OCI-LY7 (cell line): ENCODE data around the gene WTAP. TPM values are rescaled to one million over a fixed set of nuclear protein-coding genes. Genes with fewer than 3 reads are reported as not detected.

Experiments used
- BruUV-seq: library from RNA; stranded (reverse); fragments of 400-500 nt; replicated peaks from 2 replicates; lab custom pipeline; 2021; lab: Mats Ljungman, UMichigan
- CTCF ChIA-PET: fragments of 300-600 bp; sonication (Branson Sonifier 250); formaldehyde crosslinking; loops from one replicate; lab custom pipeline; 2022; ENCODE audit warnings: antibody characterized with exemption; ENCODE audit not compliant: unreplicated experiment; lab: Charles Lee
- POLR2A ChIA-PET: fragments of 300-600 bp; sonication (Branson Sonifier 250); formaldehyde crosslinking; loops from one replicate; lab custom pipeline; 2022; ENCODE audit warnings: antibody characterized with exemption; lab: Charles Lee
- DNase-seq: peaks from one replicate; pipeline ENCODE4 v3.0.0-alpha.2; 2015; ENCODE audit warnings: low spot score
- H2AFZ ChIP-seq: fragments of 200-600 bp; sonication (generic), shearing (Covaris generic); 2 replicates; pipeline ENCODE4 v1.6.1; 2014; ENCODE audit warnings: mild to moderate bottlenecking, antibody characterized with exemption, low read length, moderate library complexity
- H3K27ac ChIP-seq: fragments of 200-600 bp; sonication (generic); 2 replicates; pipeline ENCODE4 v1.5.1; 2014; ENCODE audit warnings: mixed run types, low read depth, mild to moderate bottlenecking, moderate library complexity, low read length, inconsistent platforms; ENCODE audit not compliant: poor library complexity, severe bottlenecking
- H3K36me3 ChIP-seq: fragments of 200-600 bp; sonication (generic); 2 replicates; pipeline ENCODE4 v1.6.1; 2014; ENCODE audit warnings: mild to moderate bottlenecking, antibody characterized with exemption, low read length, moderate library complexity, mixed read lengths; ENCODE audit not compliant: insufficient read depth
- H3K4me1 ChIP-seq: fragments of 200-600 bp; sonication (generic); 2 replicates; pipeline ENCODE4 v1.5.1; 2014; ENCODE audit warnings: mild to moderate bottlenecking, low read length; ENCODE audit not compliant: insufficient read depth, poor library complexity, severe bottlenecking
- H3K4me2 ChIP-seq: fragments of 200-600 bp; sonication (generic); 2 replicates; pipeline ENCODE4 v1.6.1; 2014; ENCODE audit warnings: mild to moderate bottlenecking, low read length
- H3K4me3 ChIP-seq: fragments of 200-600 bp; sonication (generic); 2 replicates; pipeline ENCODE4 v1.5.1; 2014; ENCODE audit warnings: mild to moderate bottlenecking, low read depth, low read length; ENCODE audit not compliant: poor library complexity, severe bottlenecking
- H3K79me2 ChIP-seq: fragments of 200-600 bp; sonication (generic); 2 replicates; pipeline ENCODE4 v1.6.1; 2016; ENCODE audit warnings: low read depth, mild to moderate bottlenecking, low read length, moderate library complexity, mixed read lengths; ENCODE audit not compliant: insufficient read depth
- H3K9me2 ChIP-seq: fragments of 200-600 bp; sonication (generic); 2 replicates; pipeline ENCODE4 v1.6.1; 2016; ENCODE audit warnings: mild to moderate bottlenecking, low read length, mixed read lengths; ENCODE audit not compliant: insufficient read depth
- H3K9me3 ChIP-seq: fragments of 200-600 bp; sonication (generic); 2 replicates; pipeline ENCODE4 v1.6.1; 2014; ENCODE audit warnings: mild to moderate bottlenecking, mixed run types, low read length, mixed read lengths
- H4K20me1 ChIP-seq: fragments of 200-600 bp; sonication (generic); 2 replicates; pipeline ENCODE4 v1.6.1; 2014; ENCODE audit warnings: mild to moderate bottlenecking, antibody characterized with exemption, low read length, moderate library complexity, mixed read lengths; ENCODE audit not compliant: insufficient read depth
- CTCF ChIP-seq: fragments of 200-600 bp; sonication (generic); conservative IDR thresholded peaks from 2 replicates; pipeline ENCODE4 v1.5.1; 2014; ENCODE audit warnings: mild to moderate bottlenecking, antibody characterized with exemption, low read length, moderate library complexity, mixed read lengths
- EZH2phosphoT487 ChIP-seq: fragments of 200-600 bp; sonication (generic); IDR thresholded peaks from 2 replicates; pipeline ENCODE4 v1.6.1; 2018; ENCODE audit warnings: low read depth, borderline replicate concordance, mild to moderate bottlenecking, mixed run types, antibody characterized with exemption, low read length, moderate library complexity, mixed read lengths
- intact Hi-C: fragments of 100-400 bp; cut with micrococcal nuclease; formaldehyde crosslinking; loops from one replicate; pipeline ENCODE4 v1.10.0; 2022; ENCODE audit not compliant: unreplicated experiment
- total RNA-seq, 2 experiments: library from RNA; depleted of rRNA in 1 of 2; stranded (reverse); fragments of >200 nt in 1 of 2; shearing (Covaris generic) in 1 of 2; gene quantifications; 2 replicates each; pipeline ENCODE4 v1.2.3, GENCODE V29; 2014 to 2022

The WTAP gene
- total RNA-seq, 2 experiments from 2014 or later = 99.3 to 115 TPM

GRCh38 chr6:159678574-159678973 is 48.7 kb upstream of the WTAP start:
- Histone ChIP-seq H2AFZ (no peak overlapping the region), H3K4me2 (no peak overlapping the region), H3K4me1 (no peaks in the 10 kb centered on the region), H3K9me3 (no peaks in the 10 kb centered on the region), H3K9me2 (no peaks in the 10 kb centered on the region), H3K4me3 (no peak overlapping the region), H4K20me1 (no peaks in the 10 kb centered on the region), H3K36me3 (peaks cover 56% of the 10 kb centered on the region), H3K79me2 (no peaks in the 10 kb centered on the region), H3K27ac (no peak overlapping the region)
- no peak for DNase-seq
- intact Hi-C loops = no loop called here
- TF ChIP-seq CTCF = no peak
- no peak for TF ChIP-seq EZH2phosphoT487
- CTCF ChIA-PET = no interaction called here
- BruUV-seq = no TSS peak
- POLR2A ChIA-PET = interaction anchor here (1.5 kb wide), 1 partner anchor 13 kb away, joined by 7 read pairs; no protein-coding TSS in a partner anchor

- H3K79me2 ChIP-seq = no peaks in the 10 kb centered on the region
- H3K4me2 ChIP-seq = no peak overlapping the region
- peaks cover 64% of the 10 kb centered on the region for H3K36me3 ChIP-seq
- ChIA-PET CTCF (no interaction called here), POLR2A (interaction anchor here (0.7 to 1.5 kb wide), 4 partner anchors 10 to 268 kb away, joined by 3 to 7 read pairs (median 4); no protein-coding TSS in a partner anchor)
- no peak overlapping the region for H3K27ac ChIP-seq
- no peaks in the 10 kb centered on the region for H3K9me3 ChIP-seq
- H4K20me1 ChIP-seq = no peaks in the 10 kb centered on the region
- no peak for DNase-seq
- BruUV-seq = no TSS peak
- H3K4me3 ChIP-seq = no peak overlapping the region
- intact Hi-C loops = no loop called here
- TF ChIP-seq CTCF = no peak
- TF ChIP-seq EZH2phosphoT487 = no peak
- no peaks in the 10 kb centered on the region for H3K9me2 ChIP-seq
- no peak overlapping the region for H2AFZ ChIP-seq
- no peaks in the 10 kb centered on the region for H3K4me1 ChIP-seq
These were observed 47.9 kb upstream of the WTAP start for GRCh38 chr6:159679091-159680077.

GRCh38 chr6:159680104-159680503 is 47.2 kb upstream of the WTAP start:
- H3K36me3 ChIP-seq = peaks cover 69% of the 10 kb centered on the region
- no peaks in the 10 kb centered on the region for H3K4me1 ChIP-seq
- no peak for TF ChIP-seq CTCF
- H3K27ac ChIP-seq = no peak overlapping the region
- no TSS peak for BruUV-seq
- H3K4me3 ChIP-seq = no peak overlapping the region
- H3K9me2 ChIP-seq = no peaks in the 10 kb centered on the region
- H3K4me2 ChIP-seq = no peak overlapping the region
- POLR2A ChIA-PET = interaction anchor here (0.7 to 1.2 kb wide), 4 partner anchors 9 to 267 kb away, joined by 3 to 4 read pairs (median 4); partner anchors contain the start of gene TCP1
- H3K79me2 ChIP-seq = no peaks in the 10 kb centered on the region
- no peaks in the 10 kb centered on the region for H4K20me1 ChIP-seq
- CTCF ChIA-PET = no interaction called here
- no peaks in the 10 kb centered on the region for H3K9me3 ChIP-seq
- intact Hi-C loops = no loop called here
- DNase-seq = no peak
- no peak overlapping the region for H2AFZ ChIP-seq
